ENCODE data around the gene DENND1C. TPM values are rescaled to one million over a fixed set of nuclear protein-coding genes. Genes with fewer than 3 reads are reported as not detected.
A peak's percentile ranks its signal among the peaks of the same experiment; 100 is the strongest.

DENND1C gene
- total RNA-seq, 2 experiments from 2014 or later: 40.9 to 68.3 TPM

GRCh38 chr19:6529937-6530385 is 48.4 kb upstream of the DENND1C start:
- Histone ChIP-seq H3K9me3 (ENCODE audit: low read length) (no peaks in the 10 kb centered on the region), H3K4me1 (ENCODE audit: insufficient read depth, low read length, poor library complexity, severe bottlenecking) (peaks cover 54% of the 10 kb centered on the region), H3K4me3 (ENCODE audit: low read depth, low read length, poor library complexity, severe bottlenecking) (peak overlapping the region; percentile 91), H2AFZ (ENCODE audit: low read length) (no peak overlapping the region), H3K9me2 (ENCODE audit: insufficient read depth, low read length) (no peaks in the 10 kb centered on the region), H4K20me1 (ENCODE audit: insufficient read depth, low read length) (peaks cover 14% of the 10 kb centered on the region; the same call in 1 of the 2 replicates), H3K79me2 (ENCODE audit: insufficient read depth, low read depth, low read length) (peaks cover 32% of the 10 kb centered on the region), H3K4me2 (ENCODE audit: low read length) (peak overlapping the region; percentile 80), H3K27ac (ENCODE audit: low read depth, low read length, poor library complexity, severe bottlenecking) (peak overlapping the region; percentile 91), H3K36me3 (ENCODE audit: insufficient read depth, low read length) (peaks cover 10% of the 10 kb centered on the region)
- ChIA-PET CTCF (ENCODE audit: unreplicated experiment) (interaction anchor here (0.6 kb wide), 1 partner anchor 50 kb away, joined by 3 read pairs; no protein-coding TSS in a partner anchor), POLR2A (interaction anchor here (0.8 kb wide), 1 partner anchor 50 kb away, joined by 3 read pairs; no protein-coding TSS in a partner anchor)
- BruUV-seq (replicated peaks): no TSS peak
- intact Hi-C loops (cut with micrococcal nuclease; ENCODE audit: unreplicated experiment): loop anchor here (2.0 kb wide), 1 partner anchor 47 kb away; no protein-coding TSS in a partner anchor
- no peak for DNase-seq (ENCODE audit: low spot score)
- no peak for TF ChIP-seq CTCF (conservative IDR thresholded peaks at IDR 0.05; ENCODE audit: low read length)
- TF ChIP-seq EZH2phosphoT487 (IDR thresholded peaks at IDR 0.05; ENCODE audit: borderline replicate concordance, low read depth, low read length): no peak

GRCh38 chr19:6529351-6529750 is 47.8 kb upstream of the DENND1C start:
- Histone ChIP-seq H3K27ac (ENCODE audit: low read depth, low read length, poor library complexity, severe bottlenecking) (peak overlapping the region; percentile 91), H4K20me1 (ENCODE audit: insufficient read depth, low read length) (peaks cover 14% of the 10 kb centered on the region; the same call in 1 of the 2 replicates), H3K4me1 (ENCODE audit: insufficient read depth, low read length, poor library complexity, severe bottlenecking) (peaks cover 55% of the 10 kb centered on the region), H2AFZ (ENCODE audit: low read length) (no peak overlapping the region), H3K4me2 (ENCODE audit: low read length) (peak overlapping the region; percentile 80), H3K79me2 (ENCODE audit: insufficient read depth, low read depth, low read length) (peaks cover 32% of the 10 kb centered on the region), H3K9me2 (ENCODE audit: insufficient read depth, low read length) (no peaks in the 10 kb centered on the region), H3K36me3 (ENCODE audit: insufficient read depth, low read length) (peaks cover 3% of the 10 kb centered on the region; the same call in 1 of the 2 replicates), H3K9me3 (ENCODE audit: low read length) (no peaks in the 10 kb centered on the region), H3K4me3 (ENCODE audit: low read depth, low read length, poor library complexity, severe bottlenecking) (peak overlapping the region; percentile 91)
- no peak for DNase-seq (ENCODE audit: low spot score)
- ChIA-PET POLR2A (no interaction called here), CTCF (ENCODE audit: unreplicated experiment) (no interaction called here)
- intact Hi-C loops (cut with micrococcal nuclease; ENCODE audit: unreplicated experiment): loop anchor here (2.0 kb wide), 1 partner anchor 47 kb away; no protein-coding TSS in a partner anchor
- no TSS peak for BruUV-seq (replicated peaks)
- no peak for TF ChIP-seq EZH2phosphoT487 (IDR thresholded peaks at IDR 0.05; ENCODE audit: borderline replicate concordance, low read depth, low read length)
- no peak for TF ChIP-seq CTCF (conservative IDR thresholded peaks at IDR 0.05; ENCODE audit: low read length)

GRCh38 chr19:6528544-6529121 is 47.0 kb upstream of the DENND1C start:
- intact Hi-C loops (cut with micrococcal nuclease; ENCODE audit: unreplicated experiment): loop anchor here (2.0 kb wide), 1 partner anchor 48 kb away; no protein-coding TSS in a partner anchor
- no peaks in the 10 kb centered on the region for H3K36me3 ChIP-seq (ENCODE audit: insufficient read depth, low read length)
- POLR2A ChIA-PET: interaction anchor here (0.6 to 1.1 kb wide), 3 partner anchors 9 to 77 kb away, joined by 3 to 7 read pairs (median 5); no protein-coding TSS in a partner anchor
- BruUV-seq (replicated peaks): no TSS peak
- H2AFZ ChIP-seq (ENCODE audit: low read length): no peak overlapping the region
- CTCF ChIA-PET (ENCODE audit: unreplicated experiment): interaction anchor here (0.6 kb wide), 1 partner anchor 689 kb away, joined by 6 read pairs; no protein-coding TSS in a partner anchor
- H3K79me2 ChIP-seq (ENCODE audit: insufficient read depth, low read depth, low read length): peaks cover 32% of the 10 kb centered on the region
- H3K4me3 ChIP-seq (ENCODE audit: low read depth, low read length, poor library complexity, severe bottlenecking): peak overlapping the region; percentile 91
- peak; percentile 82 for DNase-seq (ENCODE audit: low spot score)
- no peaks in the 10 kb centered on the region for H3K9me3 ChIP-seq (ENCODE audit: low read length)
- H3K27ac ChIP-seq (ENCODE audit: low read depth, low read length, poor library complexity, severe bottlenecking): peak overlapping the region; percentile 91
- H3K4me2 ChIP-seq (ENCODE audit: low read length): peak overlapping the region; percentile 80
- H4K20me1 ChIP-seq (ENCODE audit: insufficient read depth, low read length): peaks cover 14% of the 10 kb centered on the region; the same call in 1 of the 2 replicates
- no peaks in the 10 kb centered on the region for H3K9me2 ChIP-seq (ENCODE audit: insufficient read depth, low read length)
- peaks cover 58% of the 10 kb centered on the region for H3K4me1 ChIP-seq (ENCODE audit: insufficient read depth, low read length, poor library complexity, severe bottlenecking)
- TF ChIP-seq EZH2phosphoT487 (IDR thresholded peaks at IDR 0.05; ENCODE audit: borderline replicate concordance, low read depth, low read length): no peak
- no peak for TF ChIP-seq CTCF (conservative IDR thresholded peaks at IDR 0.05; ENCODE audit: low read length)

Measured in OCI-LY7 (cell line).